A673 (cell line): Measurements from ENCODE around the gene C1orf167. TPM values are rescaled to one million over a fixed set of nuclear protein-coding genes. Genes with fewer than 3 reads are reported as not detected.

ENCODE experiments used
- BruUV-seq: library from RNA; stranded (reverse); fragments of 400-500 nt; replicated peaks from 2 replicates; lab custom pipeline; 2021; lab: Mats Ljungman, UMichigan
- CTCF ChIA-PET: fragments of 300-600 bp; sonication (Branson Sonifier 250); formaldehyde crosslinking; loops from one replicate; lab custom pipeline; 2022; ENCODE audit warnings: antibody characterized with exemption; lab: Charles Lee
- POLR2A ChIA-PET: fragments of 300-600 bp; sonication (Branson Sonifier 250); formaldehyde crosslinking; loops from one replicate; lab custom pipeline; 2022; ENCODE audit warnings: antibody characterized with exemption; ENCODE audit not compliant: low non-redundant PET; lab: Charles Lee
- DNase-seq: peaks from one replicate; pipeline ENCODE4 v3.0.0-alpha.2; 2015; ENCODE audit warnings: low spot score
- H3K27ac ChIP-seq: fragments of 200-600 bp; sonication (generic); 2 replicates; pipeline ENCODE4 v1.5.1; 2016; ENCODE audit warnings: mixed run types, low read depth, mild to moderate bottlenecking, mixed read lengths, antibody characterized with exemption, low read length; ENCODE audit not compliant: poor library complexity, severe bottlenecking
- H3K27me3 ChIP-seq: fragments of 200-600 bp; sonication (generic); replicated peaks from 2 replicates; pipeline ENCODE4 v1.6.1; 2017; ENCODE audit warnings: mixed run types, low read depth, mild to moderate bottlenecking, mixed read lengths, antibody characterized with exemption, low read length; ENCODE audit not compliant: insufficient read depth, poor library complexity
- H3K36me3 ChIP-seq: fragments of 200-600 bp; sonication (generic); 2 replicates; pipeline ENCODE4 v1.6.1; 2016; ENCODE audit warnings: mixed run types, mild to moderate bottlenecking, mixed read lengths, antibody characterized with exemption, low read length; ENCODE audit not compliant: insufficient read depth, poor library complexity, severe bottlenecking
- H3K4me1 ChIP-seq: fragments of 200-600 bp; sonication (generic); 2 replicates; pipeline ENCODE4 v1.6.1; 2017; ENCODE audit warnings: mixed run types, mild to moderate bottlenecking, mixed read lengths, antibody characterized with exemption, low read length; ENCODE audit not compliant: insufficient read depth, poor library complexity, severe bottlenecking
- H3K4me3 ChIP-seq: fragments of 200-600 bp; sonication (generic); 2 replicates; pipeline ENCODE4 v1.5.1; 2016; ENCODE audit warnings: low read depth, mixed run types, mild to moderate bottlenecking, mixed read lengths, low read length; ENCODE audit not compliant: poor library complexity, severe bottlenecking
- H3K9me3 ChIP-seq: fragments of 200-600 bp; sonication (generic); 2 replicates; pipeline ENCODE4 v1.6.1; 2016; ENCODE audit warnings: mixed run types, low read depth, mild to moderate bottlenecking, mixed read lengths, antibody characterized with exemption, low read length; ENCODE audit not compliant: poor library complexity, severe bottlenecking
- EZH2 ChIP-seq: fragments of 200-600 bp; sonication (generic); IDR thresholded peaks from 2 replicates; pipeline ENCODE4 v1.6.1; 2017; ENCODE audit warnings: borderline replicate concordance, low read depth, mild to moderate bottlenecking, mixed read lengths, antibody characterized with exemption, low read length; ENCODE audit not compliant: poor library complexity, severe bottlenecking
- intact Hi-C: fragments of 100-400 bp; cut with micrococcal nuclease; formaldehyde crosslinking; loops from one replicate; pipeline ENCODE4 v1.10.0; 2022; ENCODE audit not compliant: unreplicated experiment
- total RNA-seq: library from RNA; stranded (reverse); gene quantifications from 2 replicates; pipeline ENCODE4 v1.2.3, GENCODE V29; 2021
- TF ChIP-seq, protein P1 (sequence below): fragments of 300-800, 200-600 bp; sonication (generic); conservative IDR thresholded peaks from 2 replicates; pipeline ENCODE4 v1.5.1; 2017; ENCODE audit warnings: low read depth, mild to moderate bottlenecking, antibody characterized with exemption, low read length, moderate library complexity, mixed read lengths

C1orf167 gene
- total RNA-seq, 1 experiment from 2014 or later, result not detected

- peaks cover 28% of the 10 kb centered on the region for H3K36me3 ChIP-seq
- BruUV-seq, result no TSS peak
- no peak overlapping the region for H3K4me3 ChIP-seq
- H3K27me3 ChIP-seq, result no peaks in the 10 kb centered on the region
- H3K9me3 ChIP-seq, result no peaks in the 10 kb centered on the region
- no peak overlapping the region for H3K27ac ChIP-seq
- intact Hi-C loops, result no loop called here
- CTCF ChIA-PET, result no interaction called here
- no peak for TF ChIP-seq EZH2
- TF ChIP-seq, protein P1, sequence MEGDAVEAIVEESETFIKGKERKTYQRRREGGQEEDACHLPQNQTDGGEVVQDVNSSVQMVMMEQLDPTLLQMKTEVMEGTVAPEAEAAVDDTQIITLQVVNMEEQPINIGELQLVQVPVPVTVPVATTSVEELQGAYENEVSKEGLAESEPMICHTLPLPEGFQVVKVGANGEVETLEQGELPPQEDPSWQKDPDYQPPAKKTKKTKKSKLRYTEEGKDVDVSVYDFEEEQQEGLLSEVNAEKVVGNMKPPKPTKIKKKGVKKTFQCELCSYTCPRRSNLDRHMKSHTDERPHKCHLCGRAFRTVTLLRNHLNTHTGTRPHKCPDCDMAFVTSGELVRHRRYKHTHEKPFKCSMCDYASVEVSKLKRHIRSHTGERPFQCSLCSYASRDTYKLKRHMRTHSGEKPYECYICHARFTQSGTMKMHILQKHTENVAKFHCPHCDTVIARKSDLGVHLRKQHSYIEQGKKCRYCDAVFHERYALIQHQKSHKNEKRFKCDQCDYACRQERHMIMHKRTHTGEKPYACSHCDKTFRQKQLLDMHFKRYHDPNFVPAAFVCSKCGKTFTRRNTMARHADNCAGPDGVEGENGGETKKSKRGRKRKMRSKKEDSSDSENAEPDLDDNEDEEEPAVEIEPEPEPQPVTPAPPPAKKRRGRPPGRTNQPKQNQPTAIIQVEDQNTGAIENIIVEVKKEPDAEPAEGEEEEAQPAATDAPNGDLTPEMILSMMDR, result no peak
- POLR2A ChIA-PET, result no interaction called here
- DNase-seq, result no peak
- no peaks in the 10 kb centered on the region for H3K4me1 ChIP-seq
These were observed 32.6 kb downstream of the C1orf167 start for GRCh38 chr1:11794446-11795237.

- POLR2A ChIA-PET, result no interaction called here
- Histone ChIP-seq H3K9me3 (no peaks in the 10 kb centered on the region), H3K27me3 (no peaks in the 10 kb centered on the region), H3K4me1 (no peaks in the 10 kb centered on the region), H3K4me3 (no peak overlapping the region), H3K36me3 (peaks cover 34% of the 10 kb centered on the region), H3K27ac (no peak overlapping the region)
- CTCF ChIA-PET, result no interaction called here
- BruUV-seq, result no TSS peak
- no peak for DNase-seq
- intact Hi-C loops, result no loop called here
- TF ChIP-seq, protein P1, result no peak
- TF ChIP-seq EZH2, result no peak
These were observed 33.4 kb downstream of the C1orf167 start for GRCh38 chr1:11795238-11795890.

DNA sequence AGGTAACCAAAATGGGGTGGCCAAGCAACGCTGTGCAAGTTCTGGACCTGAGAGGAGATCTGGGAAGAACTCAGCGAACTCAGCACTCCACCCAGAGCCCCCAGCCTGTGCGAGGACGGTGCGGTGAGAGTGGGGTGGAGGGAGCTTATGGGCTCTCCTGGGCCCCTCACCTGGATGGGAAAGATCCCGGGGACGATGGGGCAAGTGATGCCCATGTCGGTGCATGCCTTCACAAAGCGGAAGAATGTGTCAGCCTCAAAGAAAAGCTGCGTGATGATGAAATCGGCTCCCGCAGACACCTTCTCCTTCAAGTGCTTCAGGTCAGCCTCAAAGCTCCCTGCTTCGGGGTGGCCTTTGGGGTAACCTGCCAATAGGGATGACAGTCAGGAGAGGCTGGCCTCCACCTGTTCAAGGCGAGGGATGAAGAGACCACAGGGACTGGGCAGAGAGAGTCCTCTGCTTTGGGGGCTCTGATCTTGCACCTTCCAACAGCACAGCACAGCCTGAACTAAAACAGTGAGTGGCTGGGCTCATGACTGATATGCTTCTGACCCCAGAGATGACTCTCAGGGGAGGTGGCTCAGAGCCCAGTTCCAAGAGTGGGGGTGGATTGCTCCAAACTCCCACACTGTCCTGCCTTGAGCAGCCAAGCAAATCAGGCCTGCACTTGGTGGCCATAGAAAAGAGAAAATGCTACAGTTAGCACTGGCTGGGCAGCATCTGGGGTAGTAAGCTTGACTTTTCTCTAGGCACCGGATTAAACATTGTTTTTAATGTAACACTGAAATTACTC is 34.2 kb downstream of the C1orf167 start:
- intact Hi-C loops, result no loop called here
- Histone ChIP-seq H3K27ac (no peak overlapping the region), H3K9me3 (no peaks in the 10 kb centered on the region), H3K4me3 (no peak overlapping the region), H3K27me3 (no peaks in the 10 kb centered on the region), H3K36me3 (peaks cover 42% of the 10 kb centered on the region), H3K4me1 (no peaks in the 10 kb centered on the region)
- CTCF ChIA-PET, result no interaction called here
- POLR2A ChIA-PET, result no interaction called here
- TF ChIP-seq, protein P1, result no peak
- no peak for TF ChIP-seq EZH2
- no TSS peak for BruUV-seq
- no peak for DNase-seq
